ENCODE data around the gene ADD3. TPM values are rescaled to one million over a fixed set of nuclear protein-coding genes. Genes with fewer than 3 reads are reported as not detected.
A peak's percentile ranks its signal among the peaks of the same experiment; 100 is the strongest.

The ADD3 gene
- total and polyA plus RNA-seq, 2 experiments from 2014 or later = 96.9 to 114 TPM

DNA sequence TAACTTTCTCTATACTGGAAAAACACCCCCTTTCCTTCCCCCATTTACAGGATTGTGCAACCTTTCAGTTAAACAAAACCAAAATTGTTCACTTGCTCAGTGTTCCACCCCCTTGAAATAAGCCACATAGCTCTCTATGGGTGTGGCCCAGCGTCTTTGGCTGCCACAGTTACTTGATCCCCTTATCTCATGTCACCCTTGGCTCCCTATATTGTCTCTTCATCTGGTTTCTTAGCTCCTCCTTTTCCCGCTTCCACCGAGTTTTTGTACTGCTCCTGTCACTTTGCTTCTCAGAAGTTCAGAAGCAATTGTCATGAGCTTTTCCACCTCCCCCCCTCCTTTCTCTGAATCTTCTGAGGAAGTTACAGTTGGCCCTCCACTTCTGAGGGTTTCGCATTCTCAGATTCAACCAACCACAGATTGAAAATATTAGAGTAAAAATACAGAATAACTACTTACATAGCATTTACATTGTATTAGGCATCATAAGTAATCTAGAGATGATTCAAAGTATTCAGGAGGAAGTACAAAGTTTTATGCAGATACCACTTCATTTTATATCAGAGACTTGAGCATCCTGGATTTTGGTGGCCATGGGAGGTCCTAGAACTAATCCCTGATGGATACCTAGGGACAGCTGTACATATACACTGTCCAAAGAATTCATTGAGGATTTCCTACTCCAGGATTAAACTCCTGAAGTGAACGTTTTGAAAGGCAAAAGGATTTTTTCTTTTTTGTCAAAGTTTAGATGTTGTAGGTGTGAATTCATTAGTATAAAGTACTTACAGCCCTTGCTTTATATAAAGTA is 60.4 kb downstream of the ADD3 start:
- Histone ChIP-seq H3K36me3 (no peaks in the 10 kb centered on the region), H3K27me3 (no peaks in the 10 kb centered on the region), H3K9me3 (ENCODE audit: low read depth) (no peaks in the 10 kb centered on the region), H3K4me3 (no peak overlapping the region), H3K4me1 (ENCODE audit: low read depth) (peaks cover 42% of the 10 kb centered on the region), H3K27ac (peak overlapping the region; percentile 83)
- TF ChIP-seq, protein P1, sequence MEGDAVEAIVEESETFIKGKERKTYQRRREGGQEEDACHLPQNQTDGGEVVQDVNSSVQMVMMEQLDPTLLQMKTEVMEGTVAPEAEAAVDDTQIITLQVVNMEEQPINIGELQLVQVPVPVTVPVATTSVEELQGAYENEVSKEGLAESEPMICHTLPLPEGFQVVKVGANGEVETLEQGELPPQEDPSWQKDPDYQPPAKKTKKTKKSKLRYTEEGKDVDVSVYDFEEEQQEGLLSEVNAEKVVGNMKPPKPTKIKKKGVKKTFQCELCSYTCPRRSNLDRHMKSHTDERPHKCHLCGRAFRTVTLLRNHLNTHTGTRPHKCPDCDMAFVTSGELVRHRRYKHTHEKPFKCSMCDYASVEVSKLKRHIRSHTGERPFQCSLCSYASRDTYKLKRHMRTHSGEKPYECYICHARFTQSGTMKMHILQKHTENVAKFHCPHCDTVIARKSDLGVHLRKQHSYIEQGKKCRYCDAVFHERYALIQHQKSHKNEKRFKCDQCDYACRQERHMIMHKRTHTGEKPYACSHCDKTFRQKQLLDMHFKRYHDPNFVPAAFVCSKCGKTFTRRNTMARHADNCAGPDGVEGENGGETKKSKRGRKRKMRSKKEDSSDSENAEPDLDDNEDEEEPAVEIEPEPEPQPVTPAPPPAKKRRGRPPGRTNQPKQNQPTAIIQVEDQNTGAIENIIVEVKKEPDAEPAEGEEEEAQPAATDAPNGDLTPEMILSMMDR (IDR thresholded peaks at IDR 0.05; ENCODE audit: low read depth, low read length) = no peak
- DNase-seq (ENCODE audit: low read depth in 1 of 2, low spot score in 1 of 2) = peak in 1 of 2 donors; percentile 53

DNA sequence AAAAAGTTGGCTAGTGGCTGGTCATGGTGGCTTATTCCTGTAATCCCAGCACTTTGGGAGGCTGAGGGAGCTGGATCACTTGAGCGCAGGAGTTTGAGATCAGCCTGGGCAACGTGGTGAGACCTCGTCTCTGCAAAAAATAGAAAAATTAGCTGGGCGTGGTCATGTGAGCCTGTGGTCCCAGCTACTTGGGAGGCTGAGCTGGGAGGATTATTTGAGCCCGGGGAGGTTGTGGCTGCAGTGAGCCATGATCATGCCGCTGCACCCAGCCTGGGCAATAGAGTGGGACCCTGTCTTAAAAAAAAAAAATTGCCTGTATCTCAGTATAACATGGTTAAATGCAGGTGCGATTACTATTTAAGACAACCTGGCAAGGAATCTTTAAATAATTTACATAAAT is 61.0 kb downstream of the ADD3 start:
- H3K9me3 ChIP-seq (ENCODE audit: low read depth) = no peaks in the 10 kb centered on the region
- H3K4me1 ChIP-seq (ENCODE audit: low read depth) = peaks cover 43% of the 10 kb centered on the region
- no peak overlapping the region for H3K4me3 ChIP-seq
- H3K36me3 ChIP-seq = no peaks in the 10 kb centered on the region
- no peaks in the 10 kb centered on the region for H3K27me3 ChIP-seq
- TF ChIP-seq, protein P1 (IDR thresholded peaks at IDR 0.05; ENCODE audit: low read depth, low read length) = no peak
- DNase-seq (ENCODE audit: low read depth in 1 of 2, low spot score in 1 of 2) = no peak
- peak overlapping the region; percentile 83 for H3K27ac ChIP-seq

DNA sequence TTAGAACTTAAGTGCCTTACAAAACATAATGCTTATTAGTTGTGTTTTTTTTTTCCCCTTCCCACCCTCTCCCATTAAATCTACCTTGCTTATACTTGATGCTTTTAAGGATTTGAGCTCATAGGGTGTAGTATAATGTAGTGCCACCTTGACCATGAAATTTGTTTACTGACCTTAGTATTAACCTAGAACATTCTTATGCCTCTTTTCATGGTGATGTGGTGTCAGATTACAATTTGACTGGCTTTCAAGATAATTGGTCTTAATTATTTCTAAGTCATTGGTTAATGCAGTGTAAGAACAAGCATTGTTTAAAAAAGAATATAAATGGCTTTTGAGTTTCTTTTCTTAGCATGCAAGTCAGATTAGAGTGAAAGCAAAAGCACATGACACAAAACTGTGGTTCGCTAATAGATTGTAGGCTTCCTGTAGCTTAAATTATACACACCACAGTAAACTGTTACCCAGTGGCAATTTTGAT is 61.8 kb downstream of the ADD3 start:
- no peak for DNase-seq (ENCODE audit: low read depth in 1 of 2, low spot score in 1 of 2)
- Histone ChIP-seq H3K9me3 (ENCODE audit: low read depth) (no peaks in the 10 kb centered on the region), H3K4me1 (ENCODE audit: low read depth) (peaks cover 50% of the 10 kb centered on the region), H3K27ac (peak overlapping the region; percentile 83), H3K27me3 (no peaks in the 10 kb centered on the region), H3K36me3 (no peaks in the 10 kb centered on the region), H3K4me3 (no peak overlapping the region)
- TF ChIP-seq, protein P1 (IDR thresholded peaks at IDR 0.05; ENCODE audit: low read depth, low read length) = no peak

DNA sequence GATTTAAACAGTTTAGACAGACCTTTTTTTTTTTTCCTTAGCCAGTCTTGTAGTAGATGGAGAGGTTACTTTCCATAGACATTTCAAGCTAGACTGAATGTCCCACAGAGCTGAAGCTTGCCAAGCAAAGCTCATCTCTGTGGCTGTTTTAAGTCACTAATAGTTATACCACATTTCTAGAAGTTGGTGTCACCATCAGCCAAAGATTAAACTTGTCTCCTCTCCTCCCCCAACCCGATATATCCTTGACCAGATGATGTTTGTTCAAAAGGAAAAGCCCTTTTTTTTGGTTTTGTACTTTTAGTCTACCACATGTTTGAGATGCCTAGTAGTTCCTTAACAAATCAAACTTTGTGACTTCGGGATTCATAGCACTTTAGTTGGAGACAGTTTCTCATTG is 66.1 kb downstream of the ADD3 start:
- peak overlapping the region; percentile 95 for H3K27ac ChIP-seq

DNA sequence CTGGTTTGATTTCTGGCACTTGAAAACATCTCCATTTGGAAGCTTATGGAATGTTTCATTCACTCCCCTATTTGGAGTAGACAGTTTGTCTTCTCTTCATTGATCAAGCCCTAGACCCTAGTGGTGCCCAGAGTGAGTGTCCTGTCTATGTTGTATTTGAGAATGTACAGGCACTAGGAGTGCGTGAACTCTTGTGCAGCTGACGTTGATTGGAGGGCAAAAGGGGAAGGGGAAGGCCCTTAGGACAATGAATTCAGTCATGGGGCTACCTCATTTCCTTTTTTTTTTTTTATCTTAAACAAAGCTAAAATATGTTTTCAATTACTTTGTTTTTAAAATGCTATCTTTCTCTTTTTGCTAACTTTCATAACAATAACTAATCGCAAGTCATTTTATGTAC is 66.5 kb downstream of the ADD3 start:
- H3K27ac ChIP-seq = peak overlapping the region; percentile 95
- TF ChIP-seq, protein P1 (IDR thresholded peaks at IDR 0.05; ENCODE audit: low read depth, low read length) = no peak
- H3K27me3 ChIP-seq = no peaks in the 10 kb centered on the region
- H3K9me3 ChIP-seq (ENCODE audit: low read depth) = no peaks in the 10 kb centered on the region
- peak; percentile 42 to 74 for DNase-seq (ENCODE audit: low read depth in 1 of 2, low spot score in 1 of 2)
- no peak overlapping the region for H3K4me3 ChIP-seq
- H3K4me1 ChIP-seq (ENCODE audit: low read depth) = peaks cover 81% of the 10 kb centered on the region
- no peaks in the 10 kb centered on the region for H3K36me3 ChIP-seq

More for the DNA sequence above, 66.1 kb downstream of the ADD3 start:
- Histone ChIP-seq H3K27me3 (no peaks in the 10 kb centered on the region), H3K4me1 (ENCODE audit: low read depth) (peaks cover 80% of the 10 kb centered on the region), H3K36me3 (no peaks in the 10 kb centered on the region), H3K9me3 (ENCODE audit: low read depth) (no peaks in the 10 kb centered on the region), H3K4me3 (no peak overlapping the region)
- TF ChIP-seq, protein P1 (IDR thresholded peaks at IDR 0.05; ENCODE audit: low read depth, low read length) = no peak
- no peak for DNase-seq (ENCODE audit: low read depth in 1 of 2, low spot score in 1 of 2)

Data from cardiac muscle cell (in vitro differentiated cells and primary cell).